HepG2 (cell line): ENCODE data around the gene KHNYN. TPM values are rescaled to one million over a fixed set of nuclear protein-coding genes. Genes with fewer than 3 reads are reported as not detected.

Source experiments
- CBFB ChIP-seq: sonication (generic); formaldehyde crosslinking; IDR thresholded peaks from 2 replicates; pipeline ENCODE4 v1.4.0; 2020; ENCODE audit warnings: missing genetic modification reagents
- FOXA1 ChIP-seq, 2 experiments: fragments of 450-650 bp in 1 of 2; sonication (generic) in 1 of 2; formaldehyde crosslinking in 1 of 2; IDR thresholded peaks; 2 replicates each; pipeline versions ENCODE4 v1.4.0 to v1.6.1; 2016 to 2020; ENCODE audit warnings: missing genetic modification reagents in 1 of 2
- FOXJ3 ChIP-seq: sonication (generic); formaldehyde crosslinking; IDR thresholded peaks from 2 replicates; pipeline ENCODE4 v1.4.0; 2020; ENCODE audit warnings: missing genetic modification reagents, mild to moderate bottlenecking, borderline replicate concordance
- RFX3 ChIP-seq: IDR thresholded peaks from 2 replicates; pipeline ENCODE4 v1.6.1; 2016; ENCODE audit warnings: missing biosample characterization, missing genetic modification reagents
- SIX4 ChIP-seq: sonication (generic); formaldehyde crosslinking; IDR thresholded peaks from 2 replicates; pipeline ENCODE4 v1.4.0; 2020; ENCODE audit warnings: missing genetic modification reagents
- SOX13 ChIP-seq, 3 experiments: fragments of 450-650 bp in 1 of 3; sonication (generic) in 1 of 3; formaldehyde crosslinking in 1 of 3; IDR thresholded peaks in 2 of 3; conservative IDR thresholded peaks in 1 of 3; 2 replicates each; pipeline versions ENCODE4 v1.5.0 to v1.6.1; 2016 to 2020; ENCODE audit warnings: antibody characterized with exemption in 1 of 3, mild to moderate bottlenecking in 1 of 3, missing compliant biosample characterization in 1 of 3, missing genetic modification reagents in 1 of 3, moderate library complexity in 1 of 3
- ZFP36L2 ChIP-seq: sonication (generic); formaldehyde crosslinking; IDR thresholded peaks from 2 replicates; pipeline ENCODE4 v1.4.0; 2020; ENCODE audit warnings: missing genetic modification reagents
- ZNF205 ChIP-seq: IDR thresholded peaks from 2 replicates; pipeline ENCODE4 v1.6.1; 2018; ENCODE audit warnings: missing biosample characterization, missing genetic modification reagents
- polyA plus RNA-seq, 8 experiments: library from polyadenylated mRNA; depleted of rRNA in 3 of 8; stranded (reverse) in 7 of 8; unstranded in 1 of 8; fragments of >200 nt; fragmentation: Illumina TruSeq in 4 of 8; extraction: Trizol in 4 of 8; gene quantifications; 2 replicates each; pipeline versions ENCODE4 v1.2.1 to v1.2.3, GENCODE V29; 2011 to 2016; ENCODE audit warnings: low read depth in 4 of 8, missing spikeins in 1 of 8, mixed read lengths in 1 of 8; ENCODE audit not compliant: insufficient read depth in 1 of 8
- total RNA-seq, 5 experiments: library from RNA; depleted of rRNA; stranded (reverse); fragments of >200 nt; fragmentation: Illumina TruSeq; extraction: Trizol; gene quantifications; 2 replicates each; pipeline ENCODE4 v1.2.3, GENCODE V29; 2016; ENCODE audit warnings: low read depth in 1 of 5
- TF ChIP-seq, protein P1 (sequence below): sonication (generic); formaldehyde crosslinking; IDR thresholded peaks from 2 replicates; pipeline ENCODE4 v1.9.0; 2021; ENCODE audit warnings: missing genetic modification reagents, mild to moderate bottlenecking, borderline replicate concordance
- TF ChIP-seq, protein P2 (sequence below): sonication (generic); formaldehyde crosslinking; IDR thresholded peaks from 2 replicates; pipeline ENCODE4 v1.4.0; 2020; ENCODE audit warnings: mild to moderate bottlenecking, missing genetic modification reagents, borderline replicate concordance
- TF ChIP-seq, protein P3 (sequence below): sonication (generic); formaldehyde crosslinking; IDR thresholded peaks from 2 replicates; pipeline ENCODE4 v1.8.0; 2022; ENCODE audit warnings: mild to moderate bottlenecking, missing genetic modification reagents, moderate library complexity
- TF ChIP-seq, protein P4 (sequence below): sonication (generic); formaldehyde crosslinking; IDR thresholded peaks from 2 replicates; pipeline ENCODE4 v1.4.0; 2020; ENCODE audit warnings: mild to moderate bottlenecking, low read depth, missing genetic modification reagents
- TF ChIP-seq, protein P5 (sequence below): sonication (generic); formaldehyde crosslinking; IDR thresholded peaks from 2 replicates; pipeline ENCODE4 v1.4.0; 2020; ENCODE audit warnings: mild to moderate bottlenecking, missing genetic modification reagents
- TF ChIP-seq, protein P6 (sequence below): sonication (generic); formaldehyde crosslinking; IDR thresholded peaks from 2 replicates; pipeline ENCODE4 v1.5.0; 2020; ENCODE audit warnings: mild to moderate bottlenecking, missing genetic modification reagents, borderline replicate concordance
- TF ChIP-seq, protein P7 (sequence below): sonication (generic); formaldehyde crosslinking; IDR thresholded peaks from 2 replicates; pipeline ENCODE4 v1.9.0; 2021; ENCODE audit warnings: missing genetic modification reagents, mild to moderate bottlenecking, borderline replicate concordance

KHNYN gene
- total and polyA plus RNA-seq, 2 of the 13 experiments (the other 11 are each of a cell fraction or from before 2014, with no cell fraction given) = 52.8 to 75.7 TPM

DNA sequence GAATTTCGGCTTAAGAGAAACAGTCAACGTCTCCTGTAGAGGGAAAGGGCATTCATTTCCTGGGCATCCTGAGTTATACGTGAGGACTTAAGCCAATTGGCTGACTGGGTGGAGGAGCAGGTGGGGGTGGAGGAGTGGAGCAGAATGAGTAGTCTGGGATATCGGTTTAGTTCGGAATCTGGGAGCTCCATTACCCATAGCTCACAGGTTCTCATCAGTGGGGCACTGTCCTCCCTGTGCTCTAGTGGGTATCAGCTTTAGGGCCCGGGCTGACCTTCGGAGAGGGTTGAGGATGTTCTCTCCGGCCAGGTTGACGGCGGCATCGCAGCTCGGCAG lies 12.1 kb downstream of the KHNYN start (continued):
- TF ChIP-seq, protein P1, sequence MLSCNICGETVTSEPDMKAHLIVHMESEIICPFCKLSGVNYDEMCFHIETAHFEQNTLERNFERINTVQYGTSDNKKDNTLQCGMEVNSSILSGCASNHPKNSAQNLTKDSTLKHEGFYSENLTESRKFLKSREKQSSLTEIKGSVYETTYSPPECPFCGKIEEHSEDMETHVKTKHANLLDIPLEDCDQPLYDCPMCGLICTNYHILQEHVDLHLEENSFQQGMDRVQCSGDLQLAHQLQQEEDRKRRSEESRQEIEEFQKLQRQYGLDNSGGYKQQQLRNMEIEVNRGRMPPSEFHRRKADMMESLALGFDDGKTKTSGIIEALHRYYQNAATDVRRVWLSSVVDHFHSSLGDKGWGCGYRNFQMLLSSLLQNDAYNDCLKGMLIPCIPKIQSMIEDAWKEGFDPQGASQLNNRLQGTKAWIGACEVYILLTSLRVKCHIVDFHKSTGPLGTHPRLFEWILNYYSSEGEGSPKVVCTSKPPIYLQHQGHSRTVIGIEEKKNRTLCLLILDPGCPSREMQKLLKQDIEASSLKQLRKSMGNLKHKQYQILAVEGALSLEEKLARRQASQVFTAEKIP (CRISPR knock-in tag) = no peak
- TF ChIP-seq, protein P2, sequence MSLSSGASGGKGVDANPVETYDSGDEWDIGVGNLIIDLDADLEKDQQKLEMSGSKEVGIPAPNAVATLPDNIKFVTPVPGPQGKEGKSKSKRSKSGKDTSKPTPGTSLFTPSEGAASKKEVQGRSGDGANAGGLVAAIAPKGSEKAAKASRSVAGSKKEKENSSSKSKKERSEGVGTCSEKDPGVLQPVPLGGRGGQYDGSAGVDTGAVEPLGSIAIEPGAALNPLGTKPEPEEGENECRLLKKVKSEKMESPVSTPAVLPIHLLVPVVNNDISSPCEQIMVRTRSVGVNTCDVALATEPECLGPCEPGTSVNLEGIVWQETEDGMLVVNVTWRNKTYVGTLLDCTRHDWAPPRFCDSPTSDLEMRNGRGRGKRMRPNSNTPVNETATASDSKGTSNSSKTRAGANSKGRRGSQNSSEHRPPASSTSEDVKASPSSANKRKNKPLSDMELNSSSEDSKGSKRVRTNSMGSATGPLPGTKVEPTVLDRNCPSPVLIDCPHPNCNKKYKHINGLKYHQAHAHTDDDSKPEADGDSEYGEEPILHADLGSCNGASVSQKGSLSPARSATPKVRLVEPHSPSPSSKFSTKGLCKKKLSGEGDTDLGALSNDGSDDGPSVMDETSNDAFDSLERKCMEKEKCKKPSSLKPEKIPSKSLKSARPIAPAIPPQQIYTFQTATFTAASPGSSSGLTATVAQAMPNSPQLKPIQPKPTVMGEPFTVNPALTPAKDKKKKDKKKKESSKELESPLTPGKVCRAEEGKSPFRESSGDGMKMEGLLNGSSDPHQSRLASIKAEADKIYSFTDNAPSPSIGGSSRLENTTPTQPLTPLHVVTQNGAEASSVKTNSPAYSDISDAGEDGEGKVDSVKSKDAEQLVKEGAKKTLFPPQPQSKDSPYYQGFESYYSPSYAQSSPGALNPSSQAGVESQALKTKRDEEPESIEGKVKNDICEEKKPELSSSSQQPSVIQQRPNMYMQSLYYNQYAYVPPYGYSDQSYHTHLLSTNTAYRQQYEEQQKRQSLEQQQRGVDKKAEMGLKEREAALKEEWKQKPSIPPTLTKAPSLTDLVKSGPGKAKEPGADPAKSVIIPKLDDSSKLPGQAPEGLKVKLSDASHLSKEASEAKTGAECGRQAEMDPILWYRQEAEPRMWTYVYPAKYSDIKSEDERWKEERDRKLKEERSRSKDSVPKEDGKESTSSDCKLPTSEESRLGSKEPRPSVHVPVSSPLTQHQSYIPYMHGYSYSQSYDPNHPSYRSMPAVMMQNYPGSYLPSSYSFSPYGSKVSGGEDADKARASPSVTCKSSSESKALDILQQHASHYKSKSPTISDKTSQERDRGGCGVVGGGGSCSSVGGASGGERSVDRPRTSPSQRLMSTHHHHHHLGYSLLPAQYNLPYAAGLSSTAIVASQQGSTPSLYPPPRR (CRISPR knock-in tag) = no peak
- no peak for TF ChIP-seq CBFB (CRISPR knock-in tag)
- TF ChIP-seq, protein P3, sequence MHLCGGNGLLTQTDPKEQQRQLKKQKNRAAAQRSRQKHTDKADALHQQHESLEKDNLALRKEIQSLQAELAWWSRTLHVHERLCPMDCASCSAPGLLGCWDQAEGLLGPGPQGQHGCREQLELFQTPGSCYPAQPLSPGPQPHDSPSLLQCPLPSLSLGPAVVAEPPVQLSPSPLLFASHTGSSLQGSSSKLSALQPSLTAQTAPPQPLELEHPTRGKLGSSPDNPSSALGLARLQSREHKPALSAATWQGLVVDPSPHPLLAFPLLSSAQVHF = no peak
- no peak for TF ChIP-seq RFX3 (CRISPR knock-in tag)
- no peak for TF ChIP-seq ZFP36L2 (CRISPR knock-in tag)
- TF ChIP-seq FOXJ3 (CRISPR knock-in tag) = no peak
- no peak for TF ChIP-seq FOXA1 (IDR thresholded peaks at IDR 0.05)
- TF ChIP-seq FOXA1 (CRISPR knock-in tag; IDR thresholded peaks at IDR 0.05) = no peak; the same call in 1 of the 2 replicates
- TF ChIP-seq, protein P4, sequence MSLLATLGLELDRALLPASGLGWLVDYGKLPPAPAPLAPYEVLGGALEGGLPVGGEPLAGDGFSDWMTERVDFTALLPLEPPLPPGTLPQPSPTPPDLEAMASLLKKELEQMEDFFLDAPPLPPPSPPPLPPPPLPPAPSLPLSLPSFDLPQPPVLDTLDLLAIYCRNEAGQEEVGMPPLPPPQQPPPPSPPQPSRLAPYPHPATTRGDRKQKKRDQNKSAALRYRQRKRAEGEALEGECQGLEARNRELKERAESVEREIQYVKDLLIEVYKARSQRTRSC (CRISPR knock-in tag) = 0 out of 2 replicates have a peak, but pooled peaks have one; percentile 93
- no peak for TF ChIP-seq ZNF205 (CRISPR knock-in tag)
- no peak for TF ChIP-seq SOX13 (IDR thresholded peaks at IDR 0.05)
- no peak; a peak in 1 of 4 replicates for TF ChIP-seq SOX13 (CRISPR knock-in tag; conservative IDR thresholded peaks at IDR 0.05 in 1 of 2, IDR thresholded peaks at IDR 0.05 in 1 of 2)
- TF ChIP-seq, protein P5, sequence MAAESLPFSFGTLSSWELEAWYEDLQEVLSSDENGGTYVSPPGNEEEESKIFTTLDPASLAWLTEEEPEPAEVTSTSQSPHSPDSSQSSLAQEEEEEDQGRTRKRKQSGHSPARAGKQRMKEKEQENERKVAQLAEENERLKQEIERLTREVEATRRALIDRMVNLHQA (CRISPR knock-in tag) = no peak
- TF ChIP-seq, protein P6, sequence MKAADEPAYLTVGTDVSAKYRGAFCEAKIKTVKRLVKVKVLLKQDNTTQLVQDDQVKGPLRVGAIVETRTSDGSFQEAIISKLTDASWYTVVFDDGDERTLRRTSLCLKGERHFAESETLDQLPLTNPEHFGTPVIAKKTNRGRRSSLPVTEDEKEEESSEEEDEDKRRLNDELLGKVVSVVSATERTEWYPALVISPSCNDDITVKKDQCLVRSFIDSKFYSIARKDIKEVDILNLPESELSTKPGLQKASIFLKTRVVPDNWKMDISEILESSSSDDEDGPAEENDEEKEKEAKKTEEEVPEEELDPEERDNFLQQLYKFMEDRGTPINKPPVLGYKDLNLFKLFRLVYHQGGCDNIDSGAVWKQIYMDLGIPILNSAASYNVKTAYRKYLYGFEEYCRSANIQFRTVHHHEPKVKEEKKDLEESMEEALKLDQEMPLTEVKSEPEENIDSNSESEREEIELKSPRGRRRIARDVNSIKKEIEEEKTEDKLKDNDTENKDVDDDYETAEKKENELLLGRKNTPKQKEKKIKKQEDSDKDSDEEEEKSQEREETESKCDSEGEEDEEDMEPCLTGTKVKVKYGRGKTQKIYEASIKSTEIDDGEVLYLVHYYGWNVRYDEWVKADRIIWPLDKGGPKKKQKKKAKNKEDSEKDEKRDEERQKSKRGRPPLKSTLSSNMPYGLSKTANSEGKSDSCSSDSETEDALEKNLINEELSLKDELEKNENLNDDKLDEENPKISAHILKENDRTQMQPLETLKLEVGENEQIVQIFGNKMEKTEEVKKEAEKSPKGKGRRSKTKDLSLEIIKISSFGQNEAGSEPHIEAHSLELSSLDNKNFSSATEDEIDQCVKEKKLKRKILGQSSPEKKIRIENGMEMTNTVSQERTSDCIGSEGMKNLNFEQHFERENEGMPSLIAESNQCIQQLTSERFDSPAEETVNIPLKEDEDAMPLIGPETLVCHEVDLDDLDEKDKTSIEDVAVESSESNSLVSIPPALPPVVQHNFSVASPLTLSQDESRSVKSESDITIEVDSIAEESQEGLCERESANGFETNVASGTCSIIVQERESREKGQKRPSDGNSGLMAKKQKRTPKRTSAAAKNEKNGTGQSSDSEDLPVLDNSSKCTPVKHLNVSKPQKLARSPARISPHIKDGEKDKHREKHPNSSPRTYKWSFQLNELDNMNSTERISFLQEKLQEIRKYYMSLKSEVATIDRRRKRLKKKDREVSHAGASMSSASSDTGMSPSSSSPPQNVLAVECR (CRISPR knock-in tag) = no peak
- no peak; the same call in 1 of the 2 replicates for TF ChIP-seq SIX4 (CRISPR knock-in tag)
- TF ChIP-seq, protein P7, sequence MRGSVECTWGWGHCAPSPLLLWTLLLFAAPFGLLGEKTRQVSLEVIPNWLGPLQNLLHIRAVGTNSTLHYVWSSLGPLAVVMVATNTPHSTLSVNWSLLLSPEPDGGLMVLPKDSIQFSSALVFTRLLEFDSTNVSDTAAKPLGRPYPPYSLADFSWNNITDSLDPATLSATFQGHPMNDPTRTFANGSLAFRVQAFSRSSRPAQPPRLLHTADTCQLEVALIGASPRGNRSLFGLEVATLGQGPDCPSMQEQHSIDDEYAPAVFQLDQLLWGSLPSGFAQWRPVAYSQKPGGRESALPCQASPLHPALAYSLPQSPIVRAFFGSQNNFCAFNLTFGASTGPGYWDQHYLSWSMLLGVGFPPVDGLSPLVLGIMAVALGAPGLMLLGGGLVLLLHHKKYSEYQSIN (CRISPR knock-in tag) = no peak
